Endothelial cell of umbilical vein (primary cell): ENCODE results near the gene CMSS1. TPM values are rescaled to one million over a fixed set of nuclear protein-coding genes. Genes with fewer than 3 reads are reported as not detected.
A peak's percentile ranks its signal among the peaks of the same experiment; 100 is the strongest.

ENCODE experiments used
- BruUV-seq: library from RNA; stranded (reverse); fragments of 400-500 nt; replicated peaks from 2 replicates; lab custom pipeline; 2021; lab: Mats Ljungman, UMichigan
- CTCF ChIA-PET: fragments of 300-600, 350-600 bp; sonication (Branson Sonifier 250); formaldehyde crosslinking; loops from one replicate; lab custom pipeline; 2021; ENCODE audit warnings: antibody characterized with exemption, inconsistent platforms; lab: Charles Lee
- POLR2A ChIA-PET: fragments of 300-600, 350-600 bp; sonication (Branson Sonifier 250); formaldehyde crosslinking; loops from one replicate; lab custom pipeline; 2021; ENCODE audit warnings: antibody characterized with exemption, inconsistent platforms; lab: Charles Lee
- DNase-seq: peaks from one replicate; pipeline ENCODE4 v3.0.0-alpha.2; 2011; ENCODE audit warnings: low read depth, low spot score
- FAIRE-seq: peaks from 2 replicates; lab custom pipeline; 2011; peaks lifted over from hg19 to GRCh38; lab: Jason Lieb, UNC
- H2AFZ ChIP-seq: 2 replicates; pipeline ENCODE4 v1.6.0; 2012; ENCODE audit warnings: low read depth, low read length, control low read depth, inconsistent platforms
- H3K27ac ChIP-seq: 2 replicates; pipeline ENCODE4 v1.5.1; 2011; ENCODE audit warnings: low read depth, mild to moderate bottlenecking, control low read depth, low read length, moderate library complexity; ENCODE audit not compliant: insufficient read depth
- H3K27me3 ChIP-seq, 2 experiments: 2 replicates each; pipeline versions ENCODE4 v1.6.0 to v1.6.1; 2011; ENCODE audit warnings: low read length in 2 of 2, mixed read lengths in 1 of 2; ENCODE audit not compliant: control insufficient read depth in 2 of 2, insufficient read depth in 2 of 2
- H3K36me3 ChIP-seq, 2 experiments: 2 replicates in 1 of 2; 3 replicates in 1 of 2; pipeline ENCODE4 v1.5.1; 2011; ENCODE audit warnings: low read length in 2 of 2, mild to moderate bottlenecking in 1 of 2, moderate library complexity in 1 of 2; ENCODE audit not compliant: control insufficient read depth in 2 of 2, insufficient read depth in 2 of 2; ENCODE audit errors: extremely low read depth in 1 of 2
- H3K4me1 ChIP-seq: 3 replicates; pipeline ENCODE4 v1.5.1; 2011; ENCODE audit warnings: mild to moderate bottlenecking, low read length; ENCODE audit not compliant: control insufficient read depth, insufficient read depth; ENCODE audit errors: extremely low read depth
- H3K4me2 ChIP-seq: 2 replicates; pipeline ENCODE4 v1.6.1; 2011; ENCODE audit warnings: low read length, control low read depth, mixed read lengths; ENCODE audit not compliant: insufficient read depth
- H3K4me3 ChIP-seq, 3 experiments: fragments of 200-600 bp in 1 of 3; sonication (generic), shearing (Covaris generic) in 1 of 3; replicated peaks in 1 of 3; 2 replicates each; pipeline ENCODE4 v1.5.1; 2011 to 2016; ENCODE audit warnings: control low read depth in 3 of 3, low read length in 3 of 3, mild to moderate bottlenecking in 2 of 3, inconsistent platforms in 1 of 3, low read depth in 1 of 3, moderate library complexity in 1 of 3; ENCODE audit not compliant: insufficient read depth in 1 of 3
- H3K79me2 ChIP-seq: 2 replicates; pipeline ENCODE4 v1.6.0; 2012; ENCODE audit warnings: low read length, inconsistent platforms; ENCODE audit not compliant: control insufficient read depth, insufficient read depth
- H3K9ac ChIP-seq: replicated peaks from 2 replicates; pipeline ENCODE3; 2011; ENCODE audit warnings: low read length, control low read depth; ENCODE audit not compliant: insufficient read depth; ENCODE audit errors: extremely low read depth
- H3K9me1 ChIP-seq: replicated peaks from 3 replicates; pipeline ENCODE4 v1.6.0; 2011; ENCODE audit warnings: mild to moderate bottlenecking, low read length; ENCODE audit not compliant: control insufficient read depth, insufficient read depth; ENCODE audit errors: extremely low read depth
- H3K9me3 ChIP-seq: replicated peaks from 2 replicates; pipeline ENCODE4 v1.5.1; 2012; ENCODE audit warnings: low read length, inconsistent platforms; ENCODE audit not compliant: control insufficient read depth, insufficient read depth
- H4K20me1 ChIP-seq: replicated peaks from 2 replicates; pipeline ENCODE3; 2011; ENCODE audit warnings: mild to moderate bottlenecking, low read length; ENCODE audit not compliant: control insufficient read depth, insufficient read depth; ENCODE audit errors: extremely low read depth
- CTCF ChIP-seq, 2 donors: IDR thresholded peaks; 1 replicate in 1 of 2; 2 replicates in 1 of 2; pipeline ENCODE4 v1.5.1; 2011; ENCODE audit warnings: low read length in 2 of 2, mild to moderate bottlenecking in 2 of 2, moderate library complexity in 2 of 2, control low read depth in 1 of 2, inconsistent platforms in 1 of 2, low read depth in 1 of 2; ENCODE audit not compliant: insufficient read depth in 1 of 2; ENCODE audit errors: extremely low read depth in 1 of 2
- EZH2 ChIP-seq: IDR thresholded peaks from 2 replicates; pipeline ENCODE4 v1.6.1; 2012; ENCODE audit warnings: borderline replicate concordance, low read depth, mild to moderate bottlenecking, moderate library complexity, low read length, inconsistent platforms; ENCODE audit not compliant: severe bottlenecking
- FOS ChIP-seq: IDR thresholded peaks from 2 replicates; pipeline ENCODE4 v1.6.1; 2011; ENCODE audit warnings: mild to moderate bottlenecking, low read length, moderate library complexity, borderline replicate concordance; ENCODE audit not compliant: insufficient read depth
- GATA2 ChIP-seq: IDR thresholded peaks from 2 replicates; pipeline ENCODE4 v1.7.0; 2011; ENCODE audit warnings: low read depth, mild to moderate bottlenecking, moderate library complexity, mixed read lengths, low read length; ENCODE audit not compliant: insufficient read length, insufficient read depth
- JUN ChIP-seq: IDR thresholded peaks from 2 replicates; pipeline ENCODE4 v1.6.1; 2011; ENCODE audit warnings: borderline replicate concordance, low read depth; ENCODE audit not compliant: insufficient read length, insufficient read depth
- MYC ChIP-seq: IDR thresholded peaks from one replicate; pipeline ENCODE4 v1.6.1; 2011; ENCODE audit warnings: mild to moderate bottlenecking, low read depth, low read length
- POLR2A ChIP-seq: IDR thresholded peaks from 2 replicates; pipeline ENCODE4 v1.6.1; 2012; ENCODE audit warnings: low read depth, mild to moderate bottlenecking, control low read depth, low read length
- POLR2AphosphoS5 ChIP-seq: IDR thresholded peaks from 2 replicates; pipeline ENCODE4 v1.6.1; 2012; ENCODE audit warnings: low read depth, mild to moderate bottlenecking, control low read depth, low read length, moderate library complexity; ENCODE audit not compliant: insufficient read depth
- dilution Hi-C: fragments of 300-500 bp; cut with MboI; formaldehyde crosslinking; loops from one replicate; pipeline ENCODE4 v1.15.0; 2019; ENCODE audit warnings: low sequenced_read_pairs; ENCODE audit not compliant: extremely low pct_ligation_motif_present
- intact Hi-C: fragments of 100-400 bp; cut with micrococcal nuclease; formaldehyde crosslinking; loops from one replicate; pipeline ENCODE4 v1.10.0; 2022
- polyA plus RNA-seq, 4 experiments: library from polyadenylated mRNA; depleted of rRNA in 3 of 4; stranded (reverse) in 3 of 4; unstranded in 1 of 4; fragments of >200 nt; gene quantifications; 2 replicates each; pipeline versions ENCODE4 v1.2.1 to v1.2.3, GENCODE V29; 2011 to 2012; ENCODE audit warnings: missing spikeins in 1 of 4
- total RNA-seq: library from RNA; stranded (reverse); gene quantifications from 2 replicates; pipeline ENCODE4 v1.2.3, GENCODE V29; 2021
- TF ChIP-seq, protein P1 (sequence below): IDR thresholded peaks from 2 replicates; pipeline ENCODE4 v1.6.1; 2011; ENCODE audit not compliant: insufficient read depth, insufficient read length

The CMSS1 gene
- total and polyA plus RNA-seq, 2 donors (not counting 3 experiments of a cell fraction or from before 2014, with no cell fraction given) = 9.7 to 60.6 TPM

GRCh38 chr3:99864289-99864688, 46.6 kb downstream of the CMSS1 start:
- Histone ChIP-seq H3K4me3 (no peak overlapping the region), H3K36me3 (peaks cover 0 to 3% of the 10 kb centered on the region in 2 experiments), H2AFZ (no peak overlapping the region), H3K9me3 (no peaks in the 10 kb centered on the region), H4K20me1 (peaks cover 3% of the 10 kb centered on the region), H3K4me2 (no peak overlapping the region), H3K9me1 (peaks cover 4% of the 10 kb centered on the region), H3K79me2 (peaks cover 52% of the 10 kb centered on the region), H3K4me1 (peaks cover 56% of the 10 kb centered on the region), H3K27me3 (no peaks in the 10 kb centered on the region), H3K27ac (peak overlapping the region; percentile 8), H3K9ac (no peak overlapping the region)
- POLR2A ChIA-PET = no interaction called here
- intact Hi-C loops = no loop called here
- CTCF ChIA-PET = interaction anchor here (0.7 kb wide), 2 partner anchors 20 to 22 kb away, joined by 3 read pairs; no protein-coding TSS in a partner anchor
- no peak for FAIRE-seq
- DNase-seq = no peak
- dilution Hi-C loops = no loop called here
- no TSS peak for BruUV-seq
- TF ChIP-seq, protein P1, sequence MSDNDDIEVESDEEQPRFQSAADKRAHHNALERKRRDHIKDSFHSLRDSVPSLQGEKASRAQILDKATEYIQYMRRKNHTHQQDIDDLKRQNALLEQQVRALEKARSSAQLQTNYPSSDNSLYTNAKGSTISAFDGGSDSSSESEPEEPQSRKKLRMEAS = no peak
- no peak for TF ChIP-seq POLR2AphosphoS5
- no peak for TF ChIP-seq POLR2A
- TF ChIP-seq CTCF (IDR thresholded peaks at IDR 0.05; ENCODE audit: extremely low read depth in 1 of 2, insufficient read depth in 1 of 2, low read depth in 1 of 2, low read length in 2 of 2) = no peak
- TF ChIP-seq FOS = no peak
- no peak for TF ChIP-seq EZH2
- TF ChIP-seq GATA2 = no peak
- no peak for TF ChIP-seq MYC
- no peak for TF ChIP-seq JUN
